GM23338 (cell line): ENCODE data around the gene ATP8A1. TPM values are rescaled to one million over a fixed set of nuclear protein-coding genes. Genes with fewer than 3 reads are reported as not detected.

Experiments
- ATAC-seq: fragments of 200-7000 bp; cut with Tn5 transposase; 3 replicates; pipeline ENCODE4 v1.9.1; 2020
- DNase-seq: peaks from one replicate; pipeline ENCODE4 v3.0.0-alpha.2; 2015; ENCODE audit warnings: low spot score
- H2AFZ ChIP-seq: fragments of 200-600 bp; sonication (generic); 2 replicates; pipeline ENCODE4 v1.8.0; 2016; ENCODE audit warnings: antibody characterized with exemption, mild to moderate bottlenecking, moderate library complexity
- H3F3A ChIP-seq: fragments of 200-600 bp; sonication (generic); replicated peaks from 2 replicates; pipeline ENCODE4 v1.8.0; 2017; ENCODE audit warnings: antibody characterized with exemption, mixed run types, low read depth
- H3K27ac ChIP-seq: fragments of 200-600 bp; sonication (generic); 2 replicates; pipeline ENCODE4 v1.6.1; 2016; ENCODE audit warnings: low read depth
- H3K27me3 ChIP-seq: fragments of 200-600 bp; sonication (generic); 2 replicates; pipeline ENCODE4 v1.8.0; 2016; ENCODE audit warnings: mild to moderate bottlenecking, mixed run types, moderate library complexity; ENCODE audit not compliant: insufficient read depth
- H3K36me3 ChIP-seq: fragments of 200-600 bp; sonication (generic); 2 replicates; pipeline ENCODE4 v1.8.0; 2016; ENCODE audit warnings: mild to moderate bottlenecking; ENCODE audit not compliant: insufficient read depth
- H3K4me1 ChIP-seq: fragments of 200-600 bp; sonication (generic); 2 replicates; pipeline ENCODE4 v1.8.0; 2016; ENCODE audit warnings: mild to moderate bottlenecking, moderate library complexity; ENCODE audit not compliant: insufficient read depth
- H3K4me2 ChIP-seq: fragments of 200-600 bp; sonication (generic); 2 replicates; pipeline ENCODE4 v1.7.1; 2017; ENCODE audit warnings: mixed run types
- H3K4me3 ChIP-seq: fragments of 200-600 bp; sonication (generic); 2 replicates; pipeline ENCODE4 v1.6.1; 2016; ENCODE audit warnings: mixed run types
- H3K79me2 ChIP-seq: fragments of 200-600 bp; sonication (generic); replicated peaks from 2 replicates; pipeline ENCODE4 v1.8.0; 2017; ENCODE audit warnings: mild to moderate bottlenecking; ENCODE audit not compliant: insufficient read depth
- H3K9me2 ChIP-seq: fragments of 200-600 bp; sonication (generic); 2 replicates; pipeline ENCODE4 v1.8.0; 2017; ENCODE audit not compliant: insufficient read depth
- H4K20me1 ChIP-seq: fragments of 200-600 bp; sonication (generic); replicated peaks from 2 replicates; pipeline ENCODE4 v1.8.0; 2017; ENCODE audit warnings: mild to moderate bottlenecking; ENCODE audit not compliant: insufficient read depth
- H3K27ac Mint-ChIP-seq: 2 replicates; pipeline ENCODE4 v1.8.0; 2020; ENCODE audit warnings: inconsistent platforms, mild to moderate bottlenecking, moderate library complexity, mixed read lengths
- H3K27me3 Mint-ChIP-seq: 3 replicates; pipeline ENCODE4 v1.8.0; 2022; ENCODE audit warnings: low read depth, mild to moderate bottlenecking, moderate library complexity, mixed read lengths, inconsistent platforms; ENCODE audit not compliant: insufficient read depth, poor library complexity
- H3K36me3 Mint-ChIP-seq: 3 replicates; pipeline ENCODE4 v1.8.0; 2021; ENCODE audit warnings: low read depth, mild to moderate bottlenecking, inconsistent platforms, moderate library complexity, mixed read lengths
- H3K4me1 Mint-ChIP-seq: 3 replicates; pipeline ENCODE4 v1.8.0; 2020; ENCODE audit warnings: mild to moderate bottlenecking, inconsistent platforms, mixed read lengths
- H3K4me3 Mint-ChIP-seq: 3 replicates; pipeline ENCODE4 v1.8.0; 2021; ENCODE audit warnings: moderate library complexity, mild to moderate bottlenecking, inconsistent platforms, mixed read lengths
- H3K9me3 Mint-ChIP-seq: 3 replicates; pipeline ENCODE4 v1.8.0; 2020; ENCODE audit warnings: moderate library complexity, mild to moderate bottlenecking, inconsistent platforms, mixed read lengths
- CREB1 ChIP-seq: fragments of 250-450 bp; sonication (Bioruptor Pico); IDR thresholded peaks from 2 replicates; pipeline ENCODE4 v1.5.0; 2020; ENCODE audit warnings: low read depth, mild to moderate bottlenecking, moderate library complexity
- ETS1 ChIP-seq: IDR thresholded peaks from 2 replicates; pipeline ENCODE4 v1.6.1; 2016; ENCODE audit warnings: antibody characterized with exemption
- EZH2 ChIP-seq: fragments of 200-600 bp; sonication (generic); IDR thresholded peaks from one replicate; pipeline ENCODE4 v1.8.0; 2017; ENCODE audit warnings: antibody characterized with exemption, mild to moderate bottlenecking, low read depth; ENCODE audit not compliant: unreplicated experiment
- EZH2phosphoT487 ChIP-seq: fragments of 200-600 bp; sonication (generic); IDR thresholded peaks from one replicate; pipeline ENCODE4 v1.8.1; 2018; ENCODE audit warnings: antibody characterized with exemption; ENCODE audit not compliant: unreplicated experiment
- NANOG ChIP-seq: IDR thresholded peaks from 2 replicates; pipeline ENCODE4 v1.6.1; 2016; ENCODE audit warnings: antibody characterized with exemption, borderline replicate concordance
- REST ChIP-seq: IDR thresholded peaks from one replicate; pipeline ENCODE4 v1.6.1; 2018; ENCODE audit warnings: antibody characterized with exemption; ENCODE audit not compliant: unreplicated experiment
- STAT1 ChIP-seq: IDR thresholded peaks from one replicate; pipeline ENCODE4 v1.6.1; 2016; ENCODE audit warnings: antibody characterized with exemption; ENCODE audit not compliant: unreplicated experiment
- ZNF114 ChIP-seq: fragments of 250-450 bp; sonication (Bioruptor Pico); IDR thresholded peaks from 2 replicates; pipeline ENCODE4 v1.5.0; 2020; ENCODE audit warnings: mild to moderate bottlenecking, moderate library complexity
- ZNF331 ChIP-seq: fragments of 250-450 bp; sonication (Bioruptor Pico); IDR thresholded peaks from 2 replicates; pipeline ENCODE4 v1.5.0; 2020; ENCODE audit warnings: low read depth, mild to moderate bottlenecking, moderate library complexity
- ZNF462 ChIP-seq: fragments of 250-450 bp; sonication (Bioruptor Pico); IDR thresholded peaks from 2 replicates; pipeline ENCODE4 v1.5.0; 2020; ENCODE audit warnings: mild to moderate bottlenecking, moderate library complexity
- polyA plus RNA-seq: library from polyadenylated mRNA; unstranded; fragments of >200 nt; fragmentation: Nextera tagmentation; extraction: Ambion mirVana; gene quantifications from 2 replicates; pipeline ENCODE4 v1.2.1, GENCODE V29; 2016
- total RNA-seq: library from RNA; depleted of rRNA; stranded (reverse); fragments of >200 nt; shearing (Covaris generic); gene quantifications from 2 replicates; pipeline ENCODE4 v1.2.3, GENCODE V29; 2014

ATP8A1 gene
- total and polyA plus RNA-seq, 2 experiments from 2014 or later: 6.8 to 66.3 TPM

GRCh38 chr4:42440083-42440482, 216.8 kb downstream of the ATP8A1 start:
- H3K27me3 Mint-ChIP-seq: no peaks in the 10 kb centered on the region
- H3K36me3 Mint-ChIP-seq: peaks cover 3% of the 10 kb centered on the region; the same call in 2 of the 3 replicates
- ATAC-seq (no peak), DNase-seq (no peak)
- no peak overlapping the region for H3K4me3 ChIP-seq
- H3K4me3 Mint-ChIP-seq: no peak overlapping the region
- H3K9me3 Mint-ChIP-seq: no peaks in the 10 kb centered on the region
- no peaks in the 10 kb centered on the region for H3K9me2 ChIP-seq
- no peaks in the 10 kb centered on the region for H4K20me1 ChIP-seq
- no peak overlapping the region for H3K4me2 ChIP-seq
- no peaks in the 10 kb centered on the region for H3F3A ChIP-seq
- H3K27me3 ChIP-seq: no peaks in the 10 kb centered on the region
- peaks cover 24% of the 10 kb centered on the region for H3K4me1 Mint-ChIP-seq
- H3K27ac ChIP-seq: no peak overlapping the region
- no peaks in the 10 kb centered on the region for H3K36me3 ChIP-seq
- TF ChIP-seq ZNF462 (CRISPR knock-in tag) (no peak), CREB1 (no peak), EZH2phosphoT487 (no peak), ZNF114 (CRISPR knock-in tag) (no peak), EZH2 (no peak), ETS1 (no peak), NANOG (no peak), STAT1 (no peak), ZNF331 (CRISPR knock-in tag) (no peak), REST (no peak)
- H2AFZ ChIP-seq: no peak overlapping the region
- H3K27ac Mint-ChIP-seq: no peak overlapping the region
- no peaks in the 10 kb centered on the region for H3K79me2 ChIP-seq
- no peaks in the 10 kb centered on the region for H3K4me1 ChIP-seq
